ENCODE measurements around the gene RTN4RL1.

- TF ChIP-seq CTCF (IDR thresholded peaks at IDR 0.05; ENCODE audit: insufficient read depth, low read depth, low read length) (no peak), EZH2 (IDR thresholded peaks at IDR 0.05; ENCODE audit: insufficient read depth, low read length) (no peak)
These were observed 83.1 kb downstream of the RTN4RL1 start for GRCh38 chr17:1942066-1942365.

All from astrocyte (in vitro differentiated cells and primary cell).